GM18526 (cell line): ENCODE data around the gene POT1.

Source experiments
- POLR2A ChIP-seq: IDR thresholded peaks from 3 replicates; pipeline ENCODE4 v1.6.1; 2011; ENCODE audit not compliant: insufficient read length; ENCODE audit errors: extremely low read depth

POT1 gene

GRCh38 chr7:124929467-124930172 is at the start of gene POT1:
POT1 (minus strand) TSS chr7:124929825; CDS start chr7:124897173, 32,652 bp downstream.
- peak; percentile 69 for TF ChIP-seq POLR2A

GRCh38 chr7:124965553-124965952 is 35.9 kb upstream of the POT1 start:
- TF ChIP-seq POLR2A: no peak

GRCh38 chr7:124959676-124960075 is 30.1 kb upstream of the POT1 start:
- no peak for TF ChIP-seq POLR2A

- no peak for TF ChIP-seq POLR2A
Observed at GRCh38 chr7:124956160-124956559, 26.5 kb upstream of the POT1 start.

GRCh38 chr7:124954790-124955189 is 25.2 kb upstream of the POT1 start:
- TF ChIP-seq POLR2A: no peak

- no peak for TF ChIP-seq POLR2A
Observed at GRCh38 chr7:124945680-124946079, 16.1 kb upstream of the POT1 start.

- no peak for TF ChIP-seq POLR2A
Observed at GRCh38 chr7:124943472-124943871, 13.8 kb upstream of the POT1 start.

- TF ChIP-seq POLR2A: no peak
Observed at GRCh38 chr7:124942399-124942798, 12.8 kb upstream of the POT1 start.

GRCh38 chr7:124940306-124940705 is 10.7 kb upstream of the POT1 start:
- no peak for TF ChIP-seq POLR2A

- no peak for TF ChIP-seq POLR2A
Observed at GRCh38 chr7:124938128-124938527, 8.5 kb upstream of the POT1 start.

GRCh38 chr7:124937076-124937475 is 7.5 kb upstream of the POT1 start:
- no peak for TF ChIP-seq POLR2A

- TF ChIP-seq POLR2A: no peak
Observed at GRCh38 chr7:124934841-124935240, 5.2 kb upstream of the POT1 start.

- TF ChIP-seq POLR2A: no peak
Observed at GRCh38 chr7:124930655-124931597, 1.3 kb upstream of the POT1 start.

GRCh38 chr7:124930173-124930623 is 573 bp upstream of the POT1 start:
- TF ChIP-seq POLR2A: no peak

GRCh38 chr7:124924906-124925305 is 4.7 kb downstream of the POT1 start:
- TF ChIP-seq POLR2A: no peak

GRCh38 chr7:124922200-124922599 is 7.4 kb downstream of the POT1 start:
- no peak for TF ChIP-seq POLR2A
